HG02884 (cell line): ENCODE results near the gene CAMK2N1.

Source experiments
- ATAC-seq: cut with Tn5 transposase; IDR thresholded peaks from one replicate; pipeline ENCODE4 v1.9.1; 2021; ENCODE audit warnings: mild to moderate bottlenecking, moderate library complexity; ENCODE audit not compliant: unreplicated experiment

The CAMK2N1 gene

GRCh38 chr1:20446796-20447195 lies 39.2 kb downstream of the CAMK2N1 start:
- ATAC-seq: no peak

- no peak for ATAC-seq
These were observed 40.1 kb downstream of the CAMK2N1 start for GRCh38 chr1:20445956-20446355.

- ATAC-seq: no peak
These were observed 42.1 kb downstream of the CAMK2N1 start for GRCh38 chr1:20443703-20444586.

GRCh38 chr1:20442920-20443625 lies 42.9 kb downstream of the CAMK2N1 start:
- ATAC-seq: no peak

- no peak for ATAC-seq
These were observed 45.2 kb downstream of the CAMK2N1 start for GRCh38 chr1:20440785-20441200.

- no peak for ATAC-seq
These were observed 46.7 kb downstream of the CAMK2N1 start for GRCh38 chr1:20439282-20439681.

GRCh38 chr1:20437640-20438039 lies 48.4 kb downstream of the CAMK2N1 start:
- ATAC-seq: no peak

- no peak for ATAC-seq
These were observed 53.1 kb downstream of the CAMK2N1 start for GRCh38 chr1:20432891-20433290.
